Mesenchymal stem cell (in vitro differentiated cells and primary cell): ENCODE results near the gene PNLIPRP1.

ENCODE experiments used
- DNase-seq: peaks from one replicate; pipeline ENCODE4 v3.0.0-alpha.2; 2013
- H2AFZ ChIP-seq: one replicate; pipeline ENCODE4 v1.6.1; 2013; ENCODE audit warnings: low read depth, mild to moderate bottlenecking, control low read depth, inconsistent platforms, low read length, moderate library complexity
- H2AK5ac ChIP-seq: 2 replicates; pipeline ENCODE4 v1.6.1; 2013; ENCODE audit warnings: low read length, moderate library complexity, mild to moderate bottlenecking, inconsistent platforms; ENCODE audit not compliant: severe bottlenecking
- H2BK120ac ChIP-seq: one replicate; pipeline ENCODE4 v1.6.1; 2013; ENCODE audit warnings: low read depth, mild to moderate bottlenecking, inconsistent platforms, low read length, moderate library complexity
- H2BK12ac ChIP-seq, 2 experiments: one replicate each; pipeline ENCODE4 v1.6.1; 2013; ENCODE audit warnings: inconsistent platforms in 2 of 2, low read length in 2 of 2, mild to moderate bottlenecking in 2 of 2, moderate library complexity in 2 of 2, control low read depth in 1 of 2
- H2BK15ac ChIP-seq: one replicate; pipeline ENCODE4 v1.6.1; 2013; ENCODE audit warnings: mild to moderate bottlenecking, low read depth, inconsistent platforms; ENCODE audit not compliant: poor library complexity, severe bottlenecking
- H2BK5ac ChIP-seq: 2 replicates; pipeline ENCODE4 v1.6.1; 2013; ENCODE audit warnings: low read depth, mild to moderate bottlenecking, low read length, control low read depth, inconsistent platforms; ENCODE audit not compliant: poor library complexity, severe bottlenecking
- H3K14ac ChIP-seq, 2 experiments: one replicate each; pipeline ENCODE4 v1.6.1; 2013; ENCODE audit warnings: inconsistent platforms in 2 of 2, low read length in 2 of 2, control low read depth in 1 of 2, mild to moderate bottlenecking in 1 of 2, moderate library complexity in 1 of 2
- H3K18ac ChIP-seq, 2 experiments: one replicate each; pipeline ENCODE4 v1.6.1; 2013; ENCODE audit warnings: inconsistent platforms in 2 of 2, low read length in 2 of 2, control low read depth in 1 of 2, low read depth in 1 of 2, mild to moderate bottlenecking in 1 of 2
- H3K23ac ChIP-seq, 2 experiments: one replicate each; pipeline ENCODE4 v1.6.1; 2013; ENCODE audit warnings: inconsistent platforms in 2 of 2, low read length in 2 of 2, mild to moderate bottlenecking in 2 of 2, moderate library complexity in 2 of 2, control low read depth in 1 of 2
- H3K27ac ChIP-seq: 2 replicates; pipeline ENCODE4 v1.5.1; 2013; ENCODE audit warnings: mild to moderate bottlenecking, moderate library complexity, low read length, control low read depth, inconsistent platforms; ENCODE audit not compliant: poor library complexity, severe bottlenecking
- H3K27me3 ChIP-seq, 2 experiments: 2 replicates each; pipeline versions ENCODE4 v1.6.1 to v1.7.0; 2013; ENCODE audit warnings: low read length in 2 of 2, mild to moderate bottlenecking in 2 of 2, moderate library complexity in 2 of 2, control low read depth in 1 of 2, inconsistent platforms in 1 of 2; ENCODE audit not compliant: control insufficient read depth in 1 of 2, insufficient read depth in 1 of 2
- H3K36me3 ChIP-seq, 2 experiments: 2 replicates each; pipeline versions ENCODE4 v1.6.1 to v1.7.0; 2013; ENCODE audit warnings: low read length in 2 of 2, control low read depth in 1 of 2, inconsistent platforms in 1 of 2, low read depth in 1 of 2, mild to moderate bottlenecking in 1 of 2; ENCODE audit not compliant: insufficient read depth in 2 of 2, control insufficient read depth in 1 of 2
- H3K4ac ChIP-seq, 2 experiments: one replicate each; pipeline ENCODE4 v1.6.1; 2013; ENCODE audit warnings: inconsistent platforms in 2 of 2, low read length in 2 of 2, mild to moderate bottlenecking in 2 of 2, moderate library complexity in 2 of 2, control low read depth in 1 of 2, low read depth in 1 of 2
- H3K4me1 ChIP-seq: 2 replicates; pipeline ENCODE4 v1.6.1; 2013; ENCODE audit warnings: low read depth, low read length, control low read depth; ENCODE audit not compliant: control insufficient read depth, insufficient read depth
- H3K4me2 ChIP-seq: 2 replicates; pipeline ENCODE4 v1.6.1; 2013; ENCODE audit warnings: low read length, mild to moderate bottlenecking, inconsistent platforms; ENCODE audit not compliant: poor library complexity, severe bottlenecking
- H3K4me3 ChIP-seq, 2 experiments: 2 replicates each; pipeline versions ENCODE4 v1.5.1 to v1.7.0; 2013; ENCODE audit warnings: low read length in 2 of 2, mild to moderate bottlenecking in 2 of 2, control low read depth in 1 of 2, low read depth in 1 of 2; ENCODE audit not compliant: insufficient read depth in 1 of 2
- H3K79me1 ChIP-seq: replicated peaks from 2 replicates; pipeline ENCODE4 v1.6.1; 2013; ENCODE audit warnings: mild to moderate bottlenecking, control low read depth, low read length, inconsistent platforms; ENCODE audit not compliant: poor library complexity, severe bottlenecking
- H3K9ac ChIP-seq: 2 replicates; pipeline ENCODE4 v1.7.0; 2013; ENCODE audit warnings: mild to moderate bottlenecking, low read length, moderate library complexity
- H3K9me3 ChIP-seq: 2 replicates; pipeline ENCODE4 v1.7.0; 2013; ENCODE audit warnings: mild to moderate bottlenecking, low read length; ENCODE audit not compliant: control insufficient read depth
- H4K8ac ChIP-seq: one replicate; pipeline ENCODE4 v1.6.1; 2013; ENCODE audit warnings: inconsistent platforms, mild to moderate bottlenecking, low read length, moderate library complexity
- H4K91ac ChIP-seq: one replicate; pipeline ENCODE4 v1.6.1; 2013; ENCODE audit warnings: mild to moderate bottlenecking, low read length, inconsistent platforms
- WGBS: methylation state at CpG from one replicate; pipeline ENCODE4 v1.1.7; 2013; ENCODE audit warnings: mixed read lengths; 5-methylcytosine and 5-hydroxymethylcytosine counted together

PNLIPRP1 gene

GRCh38 chr10:116631871-116632295, 41.1 kb downstream of the PNLIPRP1 start:
- peaks cover 0 to 2% of the 10 kb centered on the region in 2 experiments for H3K36me3 ChIP-seq
- H2BK12ac ChIP-seq = no peak overlapping the region
- no peak overlapping the region for H3K4me3 ChIP-seq
- H3K14ac ChIP-seq = no peak overlapping the region
- no peaks in the 10 kb centered on the region for H3K79me1 ChIP-seq
- H3K4me2 ChIP-seq = no peak overlapping the region
- no peak overlapping the region for H3K4ac ChIP-seq
- 88% methylated on average over 4 of the region's 6 CpGs for WGBS
- H3K18ac ChIP-seq = no peak overlapping the region
- H2BK120ac ChIP-seq = no peak overlapping the region
- no peak overlapping the region for H3K9ac ChIP-seq
- no peak for DNase-seq
- H2AFZ ChIP-seq = no peak overlapping the region
- no peak overlapping the region for H4K91ac ChIP-seq
- H3K27ac ChIP-seq = no peak overlapping the region
- no peak overlapping the region for H2BK15ac ChIP-seq
- no peaks in the 10 kb centered on the region for H3K9me3 ChIP-seq
- H3K23ac ChIP-seq = no peak overlapping the region
- H3K27me3 ChIP-seq = peaks cover 25 to 26% of the 10 kb centered on the region in 2 experiments
- peaks cover 7% of the 10 kb centered on the region for H3K4me1 ChIP-seq
- no peak overlapping the region for H4K8ac ChIP-seq
- no peak overlapping the region for H2AK5ac ChIP-seq
- no peak overlapping the region for H2BK5ac ChIP-seq

GRCh38 chr10:116632596-116633215, 41.9 kb downstream of the PNLIPRP1 start:
- Histone ChIP-seq H4K8ac (no peak overlapping the region), H2BK5ac (no peak overlapping the region), H2BK12ac (no peak overlapping the region), H3K23ac (no peak overlapping the region), H3K9me3 (no peaks in the 10 kb centered on the region), H3K4me1 (peaks cover under 1% of the 10 kb centered on the region), H2AK5ac (no peak overlapping the region), H3K9ac (no peak overlapping the region), H3K18ac (no peak overlapping the region), H3K4me3 (no peak overlapping the region), H3K79me1 (no peaks in the 10 kb centered on the region), H2AFZ (no peak overlapping the region), H2BK15ac (peak overlapping the region; percentile 2), H3K4ac (no peak overlapping the region), H4K91ac (no peak overlapping the region), H3K36me3 (no peaks in the 10 kb centered on the region), H3K14ac (no peak overlapping the region), H3K27ac (no peak overlapping the region), H3K27me3 (peaks cover 18 to 21% of the 10 kb centered on the region in 2 experiments), H2BK120ac (no peak overlapping the region), H3K4me2 (no peak overlapping the region)
- DNase-seq = no peak
- 88% methylated on average over 17 of the region's 17 CpGs for WGBS

GRCh38 chr10:116633216-116633600, 42.4 kb downstream of the PNLIPRP1 start:
- Histone ChIP-seq H3K4ac (no peak overlapping the region), H3K36me3 (no peaks in the 10 kb centered on the region), H2AK5ac (no peak overlapping the region), H3K14ac (no peak overlapping the region), H3K9me3 (no peaks in the 10 kb centered on the region), H4K91ac (no peak overlapping the region), H3K79me1 (no peaks in the 10 kb centered on the region), H3K27me3 (peaks cover 17 to 18% of the 10 kb centered on the region in 2 experiments), H2BK12ac (no peak overlapping the region), H3K9ac (no peak overlapping the region), H3K18ac (no peak overlapping the region), H2BK5ac (no peak overlapping the region), H4K8ac (no peak overlapping the region), H3K23ac (no peak overlapping the region), H3K27ac (no peak overlapping the region), H2BK120ac (no peak overlapping the region), H3K4me2 (no peak overlapping the region), H2AFZ (no peak overlapping the region), H3K4me1 (no peaks in the 10 kb centered on the region), H3K4me3 (no peak overlapping the region), H2BK15ac (no peak overlapping the region)
- DNase-seq = no peak
- 87% methylated on average over 7 of the region's 8 CpGs for WGBS

DNA sequence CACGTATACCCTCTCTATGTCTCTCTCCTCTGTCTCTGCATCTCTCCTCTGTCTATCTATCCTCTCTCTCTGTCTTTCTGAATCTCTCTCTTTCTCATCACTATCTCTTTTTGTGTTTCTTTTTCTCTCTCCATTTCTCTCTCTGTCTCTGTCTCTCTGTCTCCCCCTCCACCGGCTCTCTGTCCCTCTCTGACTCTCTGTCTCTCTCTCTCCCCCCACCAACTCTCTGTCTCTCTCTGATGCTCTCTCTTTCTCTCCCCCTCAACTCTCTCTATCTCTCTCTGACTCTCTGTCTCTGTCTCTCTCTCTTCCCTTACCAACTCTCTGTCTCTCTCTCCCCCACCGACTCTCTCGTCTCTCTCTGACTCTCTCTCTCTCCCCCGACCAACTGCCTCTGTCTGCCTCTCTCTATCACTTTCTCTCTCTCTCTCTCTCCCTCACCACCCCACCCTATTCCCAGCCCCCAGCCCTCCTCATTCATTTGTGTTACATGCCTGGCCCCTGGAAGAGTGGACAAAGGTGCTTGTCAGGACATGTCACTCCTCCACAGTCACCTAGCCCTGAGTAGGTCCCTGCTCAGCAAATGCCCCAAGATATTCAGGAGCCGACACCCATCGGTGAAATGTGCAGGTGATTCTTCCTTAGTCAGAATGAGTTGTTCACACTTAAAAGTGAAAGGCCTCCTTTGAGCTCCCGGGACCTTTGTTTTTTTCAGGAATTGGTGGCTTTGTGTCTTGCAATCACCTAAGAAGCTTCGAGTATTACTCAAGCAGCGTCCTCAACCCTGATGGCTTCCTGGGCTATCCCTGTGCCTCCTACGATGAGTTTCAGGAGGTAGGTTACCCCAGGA, 43.6 kb downstream of the PNLIPRP1 start:
- Histone ChIP-seq H3K18ac (no peak overlapping the region), H4K91ac (no peak overlapping the region)

More for the DNA sequence above, 43.6 kb downstream of the PNLIPRP1 start:
- H2BK12ac ChIP-seq = no peak overlapping the region
- WGBS = 79% methylated on average over 11 of the region's 11 CpGs
- no peak overlapping the region for H2BK15ac ChIP-seq
- H3K27ac ChIP-seq = no peak overlapping the region
- H3K27me3 ChIP-seq = peaks cover 11 to 12% of the 10 kb centered on the region in 2 experiments
- no peak overlapping the region for H3K23ac ChIP-seq
- H3K4me3 ChIP-seq = no peak overlapping the region
- no peak overlapping the region for H2BK120ac ChIP-seq
- no peak overlapping the region for H4K8ac ChIP-seq
- no peak overlapping the region for H3K9ac ChIP-seq
- H2AFZ ChIP-seq = no peak overlapping the region
- H3K4ac ChIP-seq = no peak overlapping the region
- H2BK5ac ChIP-seq = no peak overlapping the region
- no peaks in the 10 kb centered on the region for H3K9me3 ChIP-seq
- no peak for DNase-seq
- no peak overlapping the region for H3K14ac ChIP-seq
- no peak overlapping the region for H2AK5ac ChIP-seq
- H3K4me1 ChIP-seq = no peaks in the 10 kb centered on the region
- H3K4me2 ChIP-seq = no peak overlapping the region
- no peaks in the 10 kb centered on the region for H3K79me1 ChIP-seq
- no peaks in the 10 kb centered on the region for H3K36me3 ChIP-seq
